ENCODE results near the gene GPR15LG. TPM values are rescaled to one million over a fixed set of nuclear protein-coding genes. Genes with fewer than 3 reads are reported as not detected.
"Not testable (repeated sequence)": the region's sequence is repeated elsewhere in the genome, so short reads cannot be mapped to it uniquely, and the experiment has no call there.

Gene GPR15LG
- total and polyA plus RNA-seq, 10 of the 15 experiments (the other 5 are each of a cell fraction or from before 2014, with no cell fraction given): 1.1 to 12.2 (median 1.4) TPM

- CTCF ChIA-PET: interaction anchor here (1.0 to 25.5 kb wide), 6 partner anchors 10 to 372 kb away, joined by 3 to 788 read pairs (median 6); partner anchors contain the start of gene CDHR1
- H2AFZ ChIP-seq (ENCODE audit: control insufficient read depth, low read depth, low read length); ATAC-seq; H3K36me3 ChIP-seq (ENCODE audit: control insufficient read depth in 2 of 2, insufficient read depth in 2 of 2, low read length in 1 of 2); DNase-seq (ENCODE audit: low read depth, low spot score); intact Hi-C loops (cut with micrococcal nuclease; ENCODE audit: unreplicated experiment); BruUV-seq (replicated peaks); H3K9me3 ChIP-seq (replicated peaks; ENCODE audit: control insufficient read depth, insufficient read depth, low read length); H4K20me1 ChIP-seq (ENCODE audit: control insufficient read depth, insufficient read depth); H3K9ac ChIP-seq (ENCODE audit: control insufficient read depth, insufficient read depth, low read length); in situ Hi-C loops (cut with MboI); H3K27me3 ChIP-seq (replicated peaks in 1 of 2; ENCODE audit: control insufficient read depth in 2 of 2, insufficient read depth in 2 of 2, low read length in 1 of 2); FAIRE-seq: not testable (repeated sequence)
- SMC1A ChIA-PET (ENCODE audit: uncharacterized antibody, unreplicated experiment): interaction anchor here (1.2 to 8.3 kb wide), 8 partner anchors 9 to 160 kb away, joined by 3 to 70 read pairs (median 6); partner anchors contain the start of gene CCSER2
- RAD21 ChIA-PET (ENCODE audit: unreplicated experiment): interaction anchor here (4.2 kb wide), 1 partner anchor 20 kb away, joined by 31 read pairs; no protein-coding TSS in a partner anchor
- WGBS (ENCODE audit: insufficient coverage, insufficient replicate concordance, low lambda C conversion rate, missing lambda C conversion rate): 68% methylated on average over 10 of the region's 10 CpGs
- Histone ChIP-seq H3K4me3 (peak overlapping the region; percentile 81), H3K79me2 (ENCODE audit: control insufficient read depth, insufficient read depth, low read length) (peaks cover 65% of the 10 kb centered on the region), H3K4me1 (ENCODE audit: control insufficient read depth, insufficient read depth, low read length) (peaks cover 35% of the 10 kb centered on the region), H3K4me2 (ENCODE audit: control insufficient read depth, insufficient read depth) (peak overlapping the region; percentile 80), H3K27ac (ENCODE audit: control insufficient read depth, insufficient read depth) (peak overlapping the region; percentile 32; the same call in 1 of the 2 replicates)
- TF ChIP-seq MLLT1 (IDR thresholded peaks at IDR 0.05): peak; percentile 88
- POLR2A ChIA-PET: interaction anchor here (0.6 to 2.7 kb wide), 6 partner anchors 9 to 142 kb away, joined by 3 to 10 read pairs (median 4); partner anchors contain the start of gene GHITM
These were observed 5.2 kb upstream of the GPR15LG start for GRCh38 chr10:84168382-84168781.

DNA sequence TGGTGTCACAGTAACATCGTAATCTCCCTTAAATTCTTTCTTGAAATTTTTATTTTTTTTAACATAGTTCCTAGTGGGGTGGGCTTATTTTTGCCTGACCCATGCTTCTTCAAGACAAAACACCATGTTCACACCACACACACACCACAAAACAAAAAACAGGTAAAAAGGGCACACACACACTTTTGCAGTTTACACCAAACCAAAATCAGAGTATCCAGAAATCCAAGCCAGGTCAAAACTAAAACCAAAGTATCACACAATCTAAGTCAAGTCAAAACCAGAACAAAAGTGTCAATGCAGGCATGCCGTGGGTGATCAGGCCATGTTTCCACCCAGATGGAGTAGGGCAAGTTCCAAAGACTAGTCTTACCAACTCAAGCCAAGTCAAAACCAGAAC lies 2.4 kb upstream of the GPR15LG start:
- H3K9me3 ChIP-seq (replicated peaks; ENCODE audit: control insufficient read depth, insufficient read depth, low read length); FAIRE-seq; RAD21 ChIA-PET (ENCODE audit: unreplicated experiment); H3K27me3 ChIP-seq (replicated peaks in 1 of 2; ENCODE audit: control insufficient read depth in 2 of 2, insufficient read depth in 2 of 2, low read length in 1 of 2); ATAC-seq; H3K36me3 ChIP-seq (ENCODE audit: control insufficient read depth in 2 of 2, insufficient read depth in 2 of 2, low read length in 1 of 2); DNase-seq (ENCODE audit: low read depth, low spot score); in situ Hi-C loops (cut with MboI); POLR2A ChIA-PET; SMC1A ChIA-PET (ENCODE audit: uncharacterized antibody, unreplicated experiment); CTCF ChIA-PET; H4K20me1 ChIP-seq (ENCODE audit: control insufficient read depth, insufficient read depth): not testable (repeated sequence)
- Histone ChIP-seq H3K9ac (ENCODE audit: control insufficient read depth, insufficient read depth, low read length) (peak overlapping the region; percentile 93), H3K4me2 (ENCODE audit: control insufficient read depth, insufficient read depth) (peak overlapping the region; percentile 86), H3K27ac (ENCODE audit: control insufficient read depth, insufficient read depth) (peak overlapping the region; percentile 98), H3K79me2 (ENCODE audit: control insufficient read depth, insufficient read depth, low read length) (peaks cover 49% of the 10 kb centered on the region), H3K4me3 (peak overlapping the region; percentile 70), H3K4me1 (ENCODE audit: control insufficient read depth, insufficient read depth, low read length) (peaks cover 28% of the 10 kb centered on the region), H2AFZ (ENCODE audit: control insufficient read depth, low read depth, low read length) (peak overlapping the region; percentile 59; the same call in 1 of the 2 replicates)
- TSS peak; percentile 74 for BruUV-seq (replicated peaks)
- TF ChIP-seq CHD1 (IDR thresholded peaks at IDR 0.05; ENCODE audit: low read depth, low read length) (0 out of 2 replicates have a peak, but pooled peaks have one; percentile 62), ZBTB40 (IDR thresholded peaks at IDR 0.05; ENCODE audit: borderline replicate concordance) (peak; percentile 51; the same call in 1 of the 2 replicates), ATF2 (IDR thresholded peaks at IDR 0.05; ENCODE audit: low read length) (0 out of 2 replicates have a peak, but pooled peaks have one; percentile 15), MLLT1 (IDR thresholded peaks at IDR 0.05) (peak; percentile 87), PAX8 (IDR thresholded peaks at IDR 0.05) (0 out of 2 replicates have a peak, but pooled peaks have one; percentile 53)
- 0% methylated on average over 2 of the region's 2 CpGs for WGBS (ENCODE audit: insufficient coverage, insufficient replicate concordance, low lambda C conversion rate, missing lambda C conversion rate)
- intact Hi-C loops (cut with micrococcal nuclease; ENCODE audit: unreplicated experiment): loop anchor here (5.0 to 10.0 kb wide), 2 partner anchors 161 to 1246 kb away; no protein-coding TSS in a partner anchor

Measured in GM12878 (cell line).